GM15510 (cell line): ENCODE data around the gene KLF13.

ENCODE experiments used
- POLR2A ChIP-seq: IDR thresholded peaks from 3 replicates; pipeline ENCODE4 v1.6.1; 2011; ENCODE audit warnings: borderline replicate concordance; ENCODE audit not compliant: insufficient read length; ENCODE audit errors: extremely low read depth

The KLF13 gene

GRCh38 chr15:31306426-31307269 lies 20.0 kb upstream of the KLF13 start:
- TF ChIP-seq POLR2A, result no peak

- TF ChIP-seq POLR2A, result no peak
Observed at GRCh38 chr15:31307270-31308184, 19.1 kb upstream of the KLF13 start.

DNA sequence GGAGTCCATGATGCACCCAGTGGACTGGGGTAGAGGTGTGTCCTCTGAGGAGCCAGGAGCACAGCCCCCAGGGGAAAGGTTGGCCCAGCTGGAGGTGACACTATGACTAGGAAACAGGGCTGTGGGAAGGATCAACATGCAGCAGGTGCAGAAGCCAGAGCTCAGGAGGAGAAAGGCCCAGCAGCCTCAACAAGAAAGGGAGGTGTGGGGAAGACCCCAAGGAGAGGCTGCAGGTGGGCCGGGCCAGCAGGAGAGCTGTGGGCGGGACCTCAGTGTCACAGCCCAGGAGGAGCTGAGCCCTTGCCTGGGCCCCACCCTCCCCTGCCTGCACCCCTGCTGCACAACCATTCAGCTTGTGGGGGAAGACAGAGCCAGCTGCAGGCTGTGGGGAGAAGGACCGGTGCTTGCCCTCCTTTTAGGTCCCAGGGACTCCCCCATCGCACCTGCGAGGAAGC lies 18.4 kb upstream of the KLF13 start:
- TF ChIP-seq POLR2A, result no peak

DNA sequence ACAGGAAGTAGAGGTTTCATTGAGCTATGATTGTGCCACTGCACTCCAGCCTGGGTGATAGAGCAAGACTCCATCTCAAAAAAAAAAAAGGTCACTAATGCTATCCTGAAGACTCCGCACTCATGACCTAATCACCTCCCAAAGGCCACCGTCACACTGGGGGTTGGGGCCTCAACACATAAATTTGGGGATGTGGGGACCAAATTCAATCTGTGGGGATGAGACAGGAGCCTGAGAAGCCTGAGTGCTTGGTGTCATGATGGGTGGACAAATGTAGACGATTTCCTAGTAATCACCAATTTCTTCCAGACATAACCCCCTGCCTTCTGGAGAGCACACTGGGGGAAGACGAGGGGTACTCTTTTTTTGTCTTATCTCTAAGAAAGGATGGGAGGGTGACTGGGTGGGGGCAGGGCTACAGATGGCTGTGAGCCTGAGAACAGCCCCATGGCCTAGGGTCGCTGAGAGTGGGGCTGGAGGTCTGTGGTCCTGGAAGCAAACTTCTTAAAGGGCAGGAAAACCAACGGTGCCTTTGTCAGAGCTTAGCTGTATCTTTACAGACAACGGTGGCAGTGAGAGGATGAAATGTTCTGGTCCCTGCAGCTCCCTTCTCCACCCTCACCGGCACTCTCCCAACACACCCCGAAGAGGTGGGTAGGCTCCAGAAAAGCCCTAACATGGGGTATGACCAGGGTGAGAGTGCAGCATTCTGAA lies 16.6 kb upstream of the KLF13 start:
- TF ChIP-seq POLR2A, result no peak

- TF ChIP-seq POLR2A, result no peak
Observed at GRCh38 chr15:31311735-31312619, 14.7 kb upstream of the KLF13 start.

GRCh38 chr15:31313223-31313622 lies 13.4 kb upstream of the KLF13 start:
- TF ChIP-seq POLR2A, result no peak

- no peak for TF ChIP-seq POLR2A
Observed at GRCh38 chr15:31314380-31314779, 12.3 kb upstream of the KLF13 start.

GRCh38 chr15:31316135-31316795 lies 10.4 kb upstream of the KLF13 start:
- no peak for TF ChIP-seq POLR2A

GRCh38 chr15:31317017-31317416 lies 9.6 kb upstream of the KLF13 start:
- TF ChIP-seq POLR2A, result no peak

- no peak for TF ChIP-seq POLR2A
Observed at GRCh38 chr15:31317421-31318327, 9.0 kb upstream of the KLF13 start.

DNA sequence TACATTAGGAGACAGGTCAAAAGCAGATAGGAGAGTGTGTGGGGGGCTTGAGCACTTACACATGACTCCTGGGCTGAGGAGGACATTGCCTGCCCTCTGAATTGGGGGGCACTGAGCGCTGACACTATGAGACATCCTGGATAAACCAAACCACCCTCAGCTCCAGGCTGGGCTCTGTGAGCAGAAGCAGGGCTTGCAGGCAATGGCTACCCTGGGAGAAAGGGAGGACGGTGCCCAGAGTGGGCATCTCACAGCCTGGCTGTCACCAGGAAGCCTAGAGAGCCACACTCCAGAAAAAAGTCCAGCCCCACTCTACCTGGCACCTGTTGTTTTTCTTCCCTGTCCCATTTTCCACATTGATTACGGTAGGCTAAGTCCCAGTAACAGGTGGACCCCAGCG lies 8.2 kb upstream of the KLF13 start:
- TF ChIP-seq POLR2A, result no peak

DNA sequence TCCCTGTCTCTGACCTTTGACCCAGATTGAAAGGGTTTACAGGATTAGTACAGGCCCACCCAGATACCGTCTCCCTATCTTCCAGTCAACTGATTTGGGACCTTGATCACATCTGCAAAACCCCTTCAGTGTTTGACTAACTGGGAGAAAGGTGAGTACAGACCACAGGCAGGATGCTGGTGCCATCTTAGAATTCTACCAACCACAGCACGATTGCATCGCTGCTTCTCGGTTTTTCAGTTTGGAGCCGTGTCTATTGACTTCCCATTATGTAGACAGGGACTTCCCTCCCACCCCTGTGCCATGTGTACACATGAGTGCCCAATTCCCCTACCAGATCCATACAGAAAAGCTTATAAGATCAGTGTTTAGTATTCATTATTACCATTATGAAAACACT lies 6.6 kb upstream of the KLF13 start:
- TF ChIP-seq POLR2A, result no peak
